Cerebellar cortex (tissue), 1 donor: ENCODE results near the gene CACHD1.

Experiments
- DNase-seq: peaks from one replicate; pipeline ENCODE4 v3.0.0-alpha.2; 2015; ENCODE audit warnings: low spot score

CACHD1 gene

DNA sequence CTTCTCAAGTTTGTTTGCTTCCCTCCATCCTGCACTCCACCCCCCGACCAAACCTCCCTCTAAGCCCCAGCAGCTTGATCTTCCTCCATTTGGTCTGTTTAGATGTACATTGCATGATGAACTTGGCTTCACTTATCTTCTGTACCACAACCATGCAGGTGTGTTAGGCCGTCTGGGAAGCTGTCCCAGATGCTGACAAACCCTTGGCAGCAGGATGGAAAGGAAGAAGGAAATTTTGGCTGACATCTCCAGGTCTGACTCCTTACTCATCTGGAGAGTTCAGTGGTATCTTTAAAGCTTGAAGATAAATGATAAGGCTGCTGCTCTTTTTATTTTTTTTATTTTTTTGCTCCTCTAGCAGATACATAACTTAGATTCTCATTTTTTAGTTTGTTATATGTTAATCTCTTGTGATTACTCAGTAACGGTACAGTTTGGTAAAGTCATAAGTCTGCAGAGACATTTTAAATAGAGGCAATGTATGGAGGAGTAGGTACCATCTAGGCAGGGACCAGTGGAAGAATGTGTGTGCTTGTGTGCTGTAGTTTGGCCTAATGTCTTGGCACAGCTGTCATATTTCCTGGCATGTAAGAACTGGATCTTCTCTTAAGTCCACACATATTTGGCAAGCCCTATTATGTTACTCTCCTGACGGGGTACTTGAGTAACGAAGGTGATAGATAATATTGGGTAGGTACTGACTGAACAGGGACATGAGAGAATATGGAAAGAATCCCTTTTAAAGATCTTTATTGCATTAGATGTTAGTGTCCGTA, 79.7 kb downstream of the CACHD1 start:
- no peak for DNase-seq

GRCh38 chr1:64550510-64550909, 80.6 kb downstream of the CACHD1 start:
- no peak for DNase-seq

DNA sequence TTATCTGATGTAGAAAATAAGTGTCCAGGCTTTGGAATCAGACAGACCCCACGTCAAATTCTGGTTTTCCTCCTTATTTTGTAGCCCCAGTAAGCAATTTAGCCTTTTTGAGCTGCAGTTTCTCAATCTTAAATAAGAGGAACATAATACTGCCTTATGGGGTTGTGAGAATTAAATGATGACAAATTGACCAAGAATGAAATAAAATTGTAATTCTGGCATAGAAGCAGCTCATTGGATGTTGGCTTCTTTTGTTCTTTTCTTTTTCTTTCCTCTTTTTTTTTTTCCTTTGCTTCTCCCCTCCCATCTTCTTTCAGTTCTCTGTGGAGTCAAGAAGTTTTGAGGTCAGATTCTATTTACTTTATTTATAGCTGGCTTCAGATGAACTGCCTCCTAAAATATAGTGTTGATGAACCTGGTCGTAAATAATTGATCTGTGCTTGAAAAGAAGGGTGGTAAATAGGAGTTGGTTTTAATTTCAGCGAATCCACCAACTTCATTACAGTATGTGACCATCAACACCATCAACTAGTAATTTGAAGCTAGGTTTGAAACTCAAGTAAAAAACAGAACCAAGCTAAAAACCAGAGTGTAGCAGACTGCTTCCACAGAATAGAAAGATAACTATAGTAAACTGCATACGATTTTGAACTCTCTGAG, 81.1 kb downstream of the CACHD1 start:
- no peak for DNase-seq

DNA sequence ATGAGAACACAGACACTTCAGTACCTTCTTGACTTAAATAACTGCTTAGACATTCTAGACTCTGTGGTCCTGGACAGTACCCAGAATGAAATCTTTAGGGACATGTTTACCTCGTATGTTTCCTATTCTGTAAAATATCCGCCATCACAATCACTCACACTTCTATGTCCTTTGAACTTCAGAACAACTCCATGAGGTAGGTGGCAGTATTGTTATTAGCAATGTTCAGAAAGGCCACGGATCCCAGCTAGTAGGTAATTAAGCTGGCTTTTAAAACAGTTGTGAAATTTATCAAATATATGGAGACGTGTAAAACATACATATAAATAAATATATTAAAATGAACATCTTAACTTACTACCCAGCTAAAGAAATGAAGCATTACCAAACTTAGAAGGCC, 83.4 kb downstream of the CACHD1 start:
- no peak for DNase-seq

DNA sequence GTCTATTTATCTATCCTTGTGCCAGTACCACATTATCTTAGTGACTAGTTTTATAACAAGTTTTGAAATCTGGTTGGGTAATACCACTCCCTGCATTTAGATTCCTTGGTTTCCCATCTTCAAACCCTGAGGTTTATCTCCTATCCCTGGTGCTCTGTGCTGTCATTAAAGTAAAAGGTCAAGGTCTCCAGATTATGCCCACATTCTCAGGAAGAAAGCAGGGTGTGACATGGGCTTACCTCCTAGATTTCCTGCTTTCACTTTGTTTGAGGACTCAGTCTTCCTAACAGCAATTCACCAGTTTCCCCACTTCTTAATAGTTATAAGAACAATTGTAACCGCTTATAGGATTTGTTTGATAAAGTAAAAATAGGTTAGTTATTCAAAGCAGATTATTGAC, 86.0 kb downstream of the CACHD1 start:
- DNase-seq: no peak

DNA sequence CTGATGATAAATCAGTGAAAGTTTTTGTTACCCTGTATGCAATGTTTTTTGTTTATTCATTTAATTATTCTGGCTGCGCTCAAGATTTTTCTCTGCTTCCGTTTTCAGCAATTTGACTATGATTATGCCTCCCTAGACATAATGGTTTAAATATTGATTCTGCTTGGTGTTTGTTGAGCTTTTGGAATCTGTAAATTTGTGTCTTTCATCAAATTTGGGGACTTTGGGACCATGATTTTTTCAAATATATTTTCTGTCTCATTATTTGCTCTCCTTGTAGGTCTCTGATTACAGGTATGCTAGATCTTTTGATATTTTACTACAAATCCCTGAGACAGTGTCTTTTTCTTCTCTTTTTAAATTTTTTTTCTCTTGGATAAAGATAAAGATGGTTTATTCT, 92.1 kb downstream of the CACHD1 start:
- DNase-seq: no peak

GRCh38 chr1:64563958-64564565, 94.1 kb downstream of the CACHD1 start:
- DNase-seq: no peak

GRCh38 chr1:64564891-64565290, 95.0 kb downstream of the CACHD1 start:
- no peak for DNase-seq

- DNase-seq: no peak
Measured at GRCh38 chr1:64567426-64568170, 97.7 kb downstream of the CACHD1 start.

- DNase-seq: no peak
Measured at GRCh38 chr1:64568171-64568450, 98.2 kb downstream of the CACHD1 start.

DNA sequence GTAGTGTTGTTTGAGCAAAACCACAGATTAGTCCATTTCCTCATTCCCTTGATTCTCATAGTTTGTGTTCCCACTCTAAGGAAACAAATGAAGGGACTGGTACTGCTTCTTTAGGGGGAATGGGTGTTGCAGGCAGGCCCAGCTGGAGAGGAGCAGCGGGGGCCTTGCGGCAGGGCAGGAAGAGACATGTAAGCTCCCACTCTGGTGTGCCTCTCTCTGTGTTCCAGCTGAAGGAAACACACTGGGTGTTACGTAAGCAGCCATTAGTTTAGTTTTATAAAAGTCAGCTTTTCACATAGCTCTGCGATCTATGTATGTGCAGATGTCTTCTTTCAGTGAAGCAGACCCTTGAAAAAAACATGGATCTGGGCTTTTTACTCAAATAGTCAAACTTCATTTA, 99.5 kb downstream of the CACHD1 start:
- DNase-seq: no peak

DNA sequence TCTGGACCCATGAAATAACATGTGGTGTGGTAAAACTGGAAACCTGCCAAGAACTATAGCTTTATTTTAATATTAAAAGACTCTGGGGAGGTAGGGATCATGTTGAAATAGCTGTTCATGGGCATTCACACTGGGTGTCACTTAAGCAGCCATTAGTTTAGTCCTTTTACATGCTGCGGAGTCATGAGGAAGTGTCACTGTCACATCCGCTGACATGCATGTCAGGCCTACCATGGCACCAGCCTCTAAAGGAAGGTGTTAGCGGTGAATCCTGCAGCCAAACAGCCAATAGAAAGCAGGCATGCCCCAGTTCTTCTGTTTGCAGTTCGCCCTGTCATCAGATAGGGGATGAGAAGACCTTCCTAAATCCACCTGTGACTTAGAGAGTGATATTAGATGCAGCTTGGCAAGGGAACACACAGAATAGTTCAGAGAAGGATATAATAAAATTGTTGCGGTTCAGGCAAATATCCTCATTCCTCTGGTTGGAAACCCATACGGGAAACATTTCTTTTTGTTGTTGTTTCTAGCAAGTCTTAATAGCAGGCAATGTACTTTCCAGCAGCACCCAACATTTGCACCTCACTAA, 100.4 kb downstream of the CACHD1 start:
- DNase-seq: no peak

- DNase-seq: no peak
Measured at GRCh38 chr1:64572222-64572900, 102.4 kb downstream of the CACHD1 start.

- DNase-seq: no peak
Measured at GRCh38 chr1:64574301-64574700, 104.4 kb downstream of the CACHD1 start.

- DNase-seq: no peak
Measured at GRCh38 chr1:64575881-64576676, 106.2 kb downstream of the CACHD1 start.

GRCh38 chr1:64578270-64578973, 108.5 kb downstream of the CACHD1 start:
- DNase-seq: no peak

DNA sequence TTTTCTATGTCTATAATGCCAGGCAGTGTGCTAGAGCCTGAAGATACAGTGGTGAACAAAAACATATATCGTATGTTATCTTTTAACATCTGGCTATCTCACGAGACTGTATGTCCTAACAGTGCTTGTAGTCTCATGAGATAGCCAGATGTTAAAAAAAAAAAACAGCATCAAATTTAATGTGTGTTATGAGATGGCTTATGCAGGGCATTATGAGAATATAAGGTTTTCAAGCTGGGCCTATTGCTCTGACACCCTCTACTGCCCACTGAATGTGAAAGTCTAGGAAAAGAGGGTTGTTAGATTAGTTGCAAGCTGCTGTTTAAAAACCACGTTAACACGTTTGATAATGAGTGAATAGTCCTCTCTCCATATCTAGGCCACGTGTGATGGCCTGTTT, 109.8 kb downstream of the CACHD1 start:
- DNase-seq: no peak

DNA sequence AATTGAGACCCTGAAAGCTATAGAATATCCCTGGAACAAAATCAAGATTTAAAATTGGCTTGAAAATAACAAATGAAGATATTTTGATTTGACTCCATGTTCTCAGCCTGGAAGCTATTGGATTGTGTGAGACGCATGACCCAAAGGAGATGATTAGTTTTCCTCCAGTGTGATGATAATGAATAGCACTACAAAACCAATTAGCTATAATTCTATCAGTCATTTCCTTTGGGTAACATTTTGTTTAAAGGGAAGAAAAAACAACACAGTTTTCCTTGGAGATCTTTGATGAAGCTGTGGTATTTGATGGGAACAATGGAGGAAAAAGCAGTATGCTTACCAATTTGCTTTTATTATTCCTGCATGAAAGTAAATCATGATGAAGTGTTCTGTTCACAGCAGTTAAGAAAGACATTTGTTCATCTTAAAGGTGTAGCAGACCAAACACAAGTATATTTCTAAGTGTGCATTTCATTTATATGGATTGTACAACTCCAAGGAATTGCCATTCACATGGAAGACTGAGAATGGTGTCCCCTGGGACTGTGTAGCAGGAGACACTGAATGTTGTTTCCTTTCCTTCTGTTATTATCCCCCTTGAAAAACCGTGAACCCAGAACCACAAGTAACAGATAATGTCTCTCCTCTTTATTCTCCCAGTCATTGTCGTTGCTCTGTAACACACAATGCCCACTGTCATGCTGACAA, 111.4 kb downstream of the CACHD1 start:
- no peak for DNase-seq

- no peak for DNase-seq
Measured at GRCh38 chr1:64581843-64582185, 111.9 kb downstream of the CACHD1 start.

- no peak for DNase-seq
Measured at GRCh38 chr1:64584479-64584878, 114.5 kb downstream of the CACHD1 start.
